GM18508 (cell line): ENCODE measurements around the gene ORC6.

Experiments
- ATAC-seq: cut with Tn5 transposase; IDR thresholded peaks from one replicate; pipeline ENCODE4 v1.9.1; 2021; ENCODE audit warnings: moderate number of reproducible peaks; ENCODE audit not compliant: insufficient read depth, unreplicated experiment

ORC6 gene

GRCh38 chr16:46730126-46730525 lies 40.7 kb downstream of the ORC6 start:
- ATAC-seq = no peak

DNA sequence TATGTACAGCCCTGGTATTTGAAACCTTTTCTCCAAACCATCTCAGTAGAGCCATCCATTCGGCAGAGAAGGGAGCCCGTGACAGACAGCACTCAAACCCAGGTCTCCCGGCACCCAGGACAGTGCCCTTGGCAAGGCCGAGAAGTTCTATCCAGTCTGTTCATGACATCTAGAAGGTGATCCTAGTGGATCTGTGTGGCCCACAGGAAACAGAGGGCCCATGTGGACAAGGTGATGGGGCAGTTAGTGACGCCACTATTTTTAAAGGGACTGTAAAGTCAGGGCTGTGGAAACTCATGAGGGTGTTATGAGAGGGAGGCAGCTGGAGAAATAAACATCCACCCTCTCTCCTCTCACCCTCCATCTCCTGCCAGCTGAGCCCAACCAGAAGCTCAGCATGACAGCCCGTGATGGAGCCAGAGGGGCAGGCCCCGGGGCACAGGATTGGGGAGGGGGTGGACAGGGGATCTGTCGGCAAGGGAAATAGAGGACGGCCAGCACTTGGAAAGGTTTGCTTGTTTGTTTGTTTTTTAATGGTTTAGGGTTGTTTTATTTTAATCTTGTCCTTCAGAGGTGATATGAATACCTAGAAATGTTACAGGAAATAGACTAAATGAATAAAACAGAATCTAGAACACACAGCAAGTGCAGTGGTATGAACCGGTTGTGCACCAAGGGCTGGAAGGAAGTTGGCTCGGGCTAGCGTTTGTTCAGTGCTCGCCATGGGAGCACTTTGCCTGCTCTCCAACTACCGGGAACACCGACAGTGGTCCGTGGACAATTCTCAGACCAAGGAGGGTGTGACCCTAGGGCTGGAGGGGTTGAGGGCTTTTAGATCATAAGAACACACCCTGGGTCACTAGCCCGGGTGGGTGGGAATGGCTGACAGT lies 41.6 kb downstream of the ORC6 start:
- no peak for ATAC-seq

DNA sequence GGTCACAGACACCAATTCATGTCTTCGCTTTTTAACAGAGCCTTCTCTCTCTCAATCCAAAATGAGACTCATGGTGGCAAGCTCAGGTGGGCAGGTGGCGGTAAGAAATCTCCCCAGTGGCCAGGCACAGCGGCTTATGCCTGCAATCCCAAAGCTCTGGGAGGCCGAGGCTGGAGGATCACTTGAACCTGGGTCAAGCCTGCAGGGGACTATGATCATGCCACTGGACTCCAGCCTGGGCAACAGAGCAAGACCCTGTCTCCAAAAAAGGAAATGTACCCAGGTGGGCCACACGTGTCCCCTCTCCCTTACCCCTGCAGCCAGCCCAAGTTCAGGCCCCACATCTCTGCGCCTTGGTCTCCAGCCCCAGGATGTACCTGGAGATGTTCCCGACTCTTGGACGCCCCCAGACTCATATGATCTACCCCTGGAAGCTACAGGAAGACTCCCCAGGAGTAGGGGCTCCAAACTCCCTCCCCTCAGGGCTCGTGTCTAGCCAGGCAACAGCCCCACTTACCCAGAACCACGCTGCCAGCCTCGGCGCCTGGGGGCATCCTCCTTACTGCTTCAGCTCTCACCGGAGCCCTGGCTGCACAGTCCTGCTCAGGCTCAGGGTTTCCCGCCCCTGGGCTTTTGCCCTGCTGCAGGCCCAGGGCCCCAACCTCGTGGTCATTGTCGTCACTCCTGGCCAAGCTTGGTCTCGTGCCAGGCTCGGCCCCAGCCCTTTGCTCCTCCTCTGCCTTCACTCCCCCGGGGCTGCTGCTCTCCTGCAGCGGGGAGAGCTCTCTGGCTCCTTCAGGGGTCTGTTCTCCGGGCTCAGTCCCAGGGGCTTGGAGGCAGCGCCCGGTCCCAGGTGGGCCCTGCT lies 42.5 kb downstream of the ORC6 start:
- no peak for ATAC-seq

GRCh38 chr16:46732561-46732960 lies 43.1 kb downstream of the ORC6 start:
- ATAC-seq = no peak

- ATAC-seq = no peak
Observed at GRCh38 chr16:46733319-46733830, 43.9 kb downstream of the ORC6 start.

DNA sequence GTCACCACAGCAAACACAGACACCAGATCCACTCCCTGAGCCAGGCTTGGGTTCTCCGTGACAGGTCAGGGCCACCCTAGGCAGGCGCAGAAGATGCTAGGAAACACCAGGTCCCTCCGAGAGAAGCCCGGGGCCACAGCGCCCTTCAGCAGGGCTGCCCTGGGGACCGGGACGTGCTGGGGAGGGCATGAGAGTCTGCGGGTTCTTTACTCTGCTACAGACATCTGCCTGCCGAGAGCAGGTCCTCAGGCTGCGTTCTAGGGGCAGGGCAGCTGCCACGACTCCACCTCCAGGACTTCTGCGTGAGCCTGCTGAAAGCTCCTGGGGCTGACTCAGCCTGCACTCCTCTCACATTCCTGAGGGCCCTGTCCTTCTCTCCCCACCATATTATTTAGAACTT lies 47.2 kb downstream of the ORC6 start:
- ATAC-seq = no peak

- no peak for ATAC-seq
Observed at GRCh38 chr16:46737621-46738214, 48.3 kb downstream of the ORC6 start.

GRCh38 chr16:46739934-46740333 lies 50.5 kb downstream of the ORC6 start:
- ATAC-seq = no peak

DNA sequence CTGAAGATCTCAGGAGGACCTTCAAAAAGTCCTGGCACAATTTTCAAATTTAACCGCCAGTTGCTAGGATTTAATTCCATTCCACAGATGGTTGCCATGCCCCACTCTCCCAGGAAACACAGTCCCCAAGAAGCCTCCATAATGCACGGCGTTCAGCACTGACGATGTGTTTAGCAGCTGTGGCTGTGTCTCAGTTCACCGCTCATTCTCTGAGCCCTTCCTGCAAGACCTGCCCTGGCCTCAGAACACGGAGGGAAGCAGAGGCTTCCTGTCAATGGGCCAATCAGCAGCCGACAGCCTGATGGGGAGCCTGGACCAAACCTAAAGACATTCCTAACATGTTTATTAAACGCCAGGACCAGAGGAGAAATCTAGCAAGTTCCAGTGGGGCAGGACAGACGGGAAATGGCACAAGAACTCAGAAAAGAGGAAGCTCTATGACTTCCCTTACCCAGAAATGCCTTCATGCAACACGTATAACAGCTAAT lies 53.8 kb downstream of the ORC6 start:
- ATAC-seq = no peak

DNA sequence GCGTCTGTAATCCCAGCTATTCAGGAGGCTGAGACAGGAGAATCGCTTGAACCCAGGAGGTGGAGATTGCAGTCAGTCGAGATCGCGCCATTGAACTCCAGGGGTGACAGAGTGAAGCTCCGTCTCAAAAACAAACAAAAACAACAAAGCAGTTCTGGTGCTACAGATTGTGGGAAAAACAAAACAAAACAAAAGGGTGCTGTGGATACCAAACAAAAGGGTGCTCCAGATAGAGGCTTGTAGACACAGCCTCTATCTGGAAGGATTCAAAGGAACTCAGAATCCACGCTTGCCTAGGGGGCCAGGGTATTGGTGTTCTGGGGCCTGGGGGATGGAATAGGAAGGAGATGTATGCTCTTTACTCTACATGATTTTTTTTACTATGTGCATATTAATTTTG lies 56.2 kb downstream of the ORC6 start:
- no peak for ATAC-seq

GRCh38 chr16:46746821-46747776 lies 57.6 kb downstream of the ORC6 start:
- ATAC-seq = no peak
